GM10847 (cell line): Measurements from ENCODE around the gene SPIRE1.

Experiments
- POLR2A ChIP-seq: IDR thresholded peaks from 2 replicates; pipeline ENCODE4 v1.6.1; 2011; ENCODE audit not compliant: insufficient read length; ENCODE audit errors: extremely low read depth

The SPIRE1 gene

DNA sequence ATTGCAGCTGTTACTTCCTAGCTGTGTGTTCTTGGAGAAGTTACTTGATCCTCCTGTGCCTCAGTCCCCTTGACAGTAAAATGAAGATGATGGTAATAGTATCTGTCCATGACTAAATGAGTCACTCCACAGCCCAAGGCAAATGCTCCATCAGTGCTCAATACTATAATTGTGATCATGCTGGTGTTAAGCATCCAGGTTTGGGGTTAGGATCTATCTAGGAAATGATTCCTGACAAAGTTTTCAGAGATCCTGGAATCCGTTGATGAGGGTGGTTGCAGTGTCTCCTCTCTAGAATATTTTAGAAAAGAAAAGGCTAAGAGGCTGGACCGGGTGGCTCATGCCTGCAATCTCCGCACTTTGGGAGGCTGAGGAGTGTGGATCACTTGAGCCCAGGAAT is 252.8 kb downstream of the SPIRE1 start:
- no peak for TF ChIP-seq POLR2A

DNA sequence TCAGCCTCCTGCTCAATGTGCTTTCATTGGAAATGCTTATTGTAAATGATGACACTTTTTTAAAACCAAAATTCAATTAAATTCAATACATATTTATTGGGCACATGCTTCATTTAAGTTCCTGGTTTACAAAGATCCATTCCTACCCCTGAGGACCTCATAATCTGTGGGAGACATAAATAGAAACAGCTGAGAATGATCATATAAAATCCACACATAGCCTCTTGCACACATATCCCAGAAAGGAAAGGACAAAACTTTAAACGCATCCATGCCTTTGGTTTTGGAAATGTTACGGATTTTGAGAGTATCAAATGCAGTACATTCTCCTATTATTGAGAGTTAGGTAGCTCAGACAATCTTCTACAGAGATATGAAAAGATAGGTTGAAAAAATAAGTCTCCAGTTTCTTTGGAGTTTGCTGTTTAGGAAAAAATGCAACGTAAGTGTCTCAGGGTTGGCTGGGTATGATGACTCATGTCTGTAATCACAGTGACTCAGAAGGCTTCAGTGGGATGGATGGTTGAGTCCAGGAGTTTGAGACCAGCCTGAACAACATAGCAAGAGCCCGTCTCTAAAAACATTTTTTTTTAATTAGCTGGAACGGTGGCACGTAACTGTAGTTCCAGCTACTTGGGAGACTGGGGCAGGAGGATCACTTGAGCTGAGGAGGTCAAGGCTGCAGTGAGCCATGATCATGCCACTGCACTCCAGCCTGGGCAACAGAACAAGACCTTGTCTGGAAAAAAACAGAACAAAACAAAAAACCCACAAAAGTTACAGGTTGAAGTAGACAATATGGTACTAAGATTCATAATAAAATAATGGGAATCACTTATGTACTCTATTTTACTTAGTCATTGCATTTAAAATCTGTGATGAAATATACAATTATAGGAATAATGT is 254.1 kb downstream of the SPIRE1 start:
- TF ChIP-seq POLR2A = no peak

DNA sequence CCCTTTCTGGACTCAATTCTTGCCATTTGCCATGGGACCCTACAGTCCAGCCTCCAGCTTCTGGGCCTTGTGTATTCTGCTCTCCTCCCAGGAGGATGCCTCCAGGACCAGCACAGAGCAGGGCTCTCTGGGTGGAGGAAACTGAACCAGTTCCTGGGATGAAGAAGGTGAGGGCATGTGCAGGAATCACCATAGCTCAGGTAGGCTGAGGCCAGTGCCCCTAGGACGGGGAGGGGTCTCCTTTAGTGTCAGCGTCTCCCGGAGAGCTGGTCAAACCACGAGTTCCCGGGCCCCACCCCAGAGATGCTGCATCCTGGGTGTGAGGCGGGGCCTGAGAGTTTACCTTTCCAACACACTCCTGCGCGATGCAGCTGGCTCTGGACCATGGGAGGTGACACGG is 256.0 kb downstream of the SPIRE1 start:
- TF ChIP-seq POLR2A = no peak

DNA sequence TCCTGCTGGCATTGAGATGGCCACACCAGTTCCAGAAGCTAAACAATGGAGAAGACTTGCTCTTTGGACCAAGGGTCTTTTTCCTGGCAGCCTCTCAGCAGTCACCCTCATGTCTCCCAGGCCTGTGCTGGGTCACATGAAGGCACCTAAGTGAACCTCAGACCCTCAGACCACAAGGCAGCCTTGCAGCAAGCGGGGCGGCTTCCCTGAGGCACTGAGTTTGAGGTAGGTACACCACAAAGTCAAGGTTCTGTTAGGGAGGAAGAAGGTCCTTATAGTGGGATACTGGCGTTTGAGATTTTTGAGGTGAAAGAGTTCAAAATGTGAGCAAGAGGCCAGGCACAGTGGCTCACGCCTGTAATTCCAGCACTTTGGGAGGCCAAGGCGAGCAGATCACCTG is 258.7 kb downstream of the SPIRE1 start:
- no peak for TF ChIP-seq POLR2A

DNA sequence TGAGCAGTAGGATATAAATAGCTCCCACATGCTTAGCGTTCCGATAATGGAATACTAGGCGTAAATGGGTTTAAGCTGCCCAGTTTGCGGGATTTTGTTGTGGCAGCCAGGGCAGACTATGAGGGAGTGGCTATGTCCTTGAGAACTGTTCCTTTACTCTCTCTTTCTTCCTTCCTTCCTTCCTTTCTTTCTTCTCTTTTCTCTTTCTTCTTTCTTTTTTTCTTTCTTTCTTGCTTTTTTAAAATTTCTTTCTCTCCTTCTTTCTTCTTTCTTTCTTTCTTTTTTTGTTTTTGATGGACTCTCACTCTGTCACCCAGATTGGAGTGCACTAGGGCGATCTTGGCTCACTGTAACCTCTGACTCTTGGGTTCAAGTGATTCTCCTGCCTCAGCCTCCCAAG is 259.3 kb downstream of the SPIRE1 start:
- TF ChIP-seq POLR2A = no peak

DNA sequence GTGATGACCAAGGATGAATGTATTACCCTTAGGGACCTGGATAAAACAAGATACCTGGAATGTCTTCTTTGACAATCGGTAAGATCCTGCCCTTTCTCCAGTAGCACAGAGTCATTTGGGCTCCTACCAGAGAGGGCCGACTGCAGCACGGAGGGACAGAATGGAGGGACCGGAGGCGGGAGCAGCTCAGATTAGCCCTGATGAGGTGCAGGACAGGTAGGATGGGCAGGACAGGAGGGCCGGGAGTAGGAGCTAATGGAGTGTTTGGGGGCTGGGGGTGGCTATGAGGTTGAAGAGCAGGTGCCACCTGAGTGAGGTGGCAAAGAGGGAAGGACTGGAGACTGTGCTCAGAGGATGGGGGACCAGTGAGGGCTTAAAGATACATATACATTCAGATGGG is 260.1 kb downstream of the SPIRE1 start:
- no peak for TF ChIP-seq POLR2A

DNA sequence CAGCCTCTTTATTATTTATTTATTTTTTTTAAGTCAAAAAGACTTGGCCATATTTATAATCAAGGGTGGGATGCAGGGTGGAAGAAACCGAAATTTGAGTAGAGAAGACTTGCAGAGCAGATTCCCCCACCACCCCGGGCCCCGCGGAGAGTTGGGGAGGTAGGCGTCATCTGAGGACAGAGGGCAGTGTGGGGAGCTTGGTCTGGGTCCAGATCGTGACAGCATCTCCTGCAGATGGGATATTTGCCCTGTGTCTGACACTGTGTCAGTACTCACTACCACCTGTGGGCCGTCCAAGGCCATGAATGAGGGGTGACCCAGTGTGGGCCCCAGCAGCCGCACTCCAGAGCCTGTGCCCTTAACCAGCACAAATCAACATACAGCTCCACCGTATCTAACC is 260.7 kb downstream of the SPIRE1 start:
- no peak for TF ChIP-seq POLR2A
